Breast epithelium (tissue), 4 donors: ENCODE results near the gene RAB7A. TPM values are rescaled to one million over a fixed set of nuclear protein-coding genes. Genes with fewer than 3 reads are reported as not detected.

Experiments
- DNase-seq, 2 donors: peaks; one replicate each; pipeline ENCODE4 v3.0.0-alpha.2; 2019; ENCODE audit warnings: low spot score in 2 of 2
- H3K27ac ChIP-seq, 2 donors: fragments of 200-600 bp; sonication (generic) in 1 of 2; one replicate each; pipeline ENCODE4 v1.5.1; 2016 to 2019; ENCODE audit warnings: mild to moderate bottlenecking in 1 of 2
- H3K27me3 ChIP-seq, 2 donors: fragments of 200-600 bp; sonication (generic) in 1 of 2; one replicate each; pipeline versions ENCODE4 v1.5.1 to v1.6.0; 2017 to 2019; ENCODE audit warnings: control low read depth in 1 of 2, mild to moderate bottlenecking in 1 of 2
- H3K36me3 ChIP-seq: fragments of 200-600 bp; one replicate; pipeline ENCODE4 v1.5.1; 2019
- H3K4me1 ChIP-seq, 2 donors: fragments of 200-600 bp; sonication (generic); one replicate each; pipeline ENCODE4 v1.5.1; 2016 to 2019; ENCODE audit warnings: control low read depth in 1 of 2
- H3K4me3 ChIP-seq, 3 donors: fragments of 200-600 bp; sonication (generic); 1 replicate in 2 of 3; 2 replicates in 1 of 3; pipeline ENCODE4 v1.5.1; 2016 to 2019; ENCODE audit warnings: mild to moderate bottlenecking in 3 of 3, moderate library complexity in 2 of 3
- H3K9me3 ChIP-seq, 2 donors: fragments of 200-600 bp; sonication (generic) in 1 of 2; one replicate each; pipeline ENCODE4 v1.5.1; 2016 to 2019; ENCODE audit warnings: control low read depth in 1 of 2
- POLR2A ChIP-seq: fragments of 450-650 bp; IDR thresholded peaks from one replicate; pipeline ENCODE4 v1.6.1; 2016; ENCODE audit warnings: antibody characterized with exemption, mild to moderate bottlenecking, moderate library complexity
- POLR2AphosphoS5 ChIP-seq, 3 donors: sonication (generic); formaldehyde crosslinking; IDR thresholded peaks; one replicate each; pipeline ENCODE4 v1.6.1; 2017; ENCODE audit warnings: antibody characterized with exemption in 3 of 3
- intact Hi-C: fragments of 100-400 bp; cut with DNase I; formaldehyde crosslinking; loops from one replicate; pipeline ENCODE4 v1.15.1; 2023; ENCODE audit warnings: low total_unique reads
- total RNA-seq, 3 donors: library from RNA; depleted of rRNA; stranded (reverse); fragments of >200 nt; gene quantifications; one replicate each; pipeline ENCODE4 v1.1.0, GENCODE V29; 2016
- TF ChIP-seq, protein P1 (sequence below), 3 donors: fragments of 450-650 bp; IDR thresholded peaks; one replicate each; pipeline ENCODE4 v1.5.1; 2016 to 2017; ENCODE audit warnings: antibody characterized with exemption in 3 of 3, mild to moderate bottlenecking in 3 of 3, moderate library complexity in 3 of 3

The RAB7A gene
- total RNA-seq, 3 donors from 2014 or later = 105 to 114 (median 110) TPM

DNA sequence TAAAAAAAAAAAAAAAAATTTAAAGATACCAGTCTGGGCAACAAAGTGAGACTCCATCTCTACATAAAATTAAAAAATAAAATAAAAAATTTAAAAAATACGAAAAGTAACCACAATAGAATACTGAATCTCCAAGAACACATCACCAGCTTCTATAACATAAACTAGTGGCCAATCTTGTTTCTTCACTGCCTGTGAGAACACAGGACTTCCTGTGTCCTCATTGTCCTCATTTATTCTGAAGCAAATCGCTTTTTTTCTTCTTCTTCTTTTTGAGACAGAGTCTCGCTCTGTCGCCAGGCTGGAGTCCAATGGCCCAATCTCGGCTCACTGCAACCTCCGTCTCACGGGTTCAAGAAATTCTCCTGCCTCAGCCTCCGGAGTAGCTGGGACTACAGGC lies 28.6 kb upstream of the RAB7A start:
- Histone ChIP-seq H3K4me3 (no peak overlapping the region), H3K9me3 (no peaks in the 10 kb centered on the region), H3K36me3 (no peaks in the 10 kb centered on the region), H3K27me3 (no peaks in the 10 kb centered on the region), H3K27ac (no peak overlapping the region), H3K4me1 (no peaks in the 10 kb centered on the region)
- TF ChIP-seq, protein P1, sequence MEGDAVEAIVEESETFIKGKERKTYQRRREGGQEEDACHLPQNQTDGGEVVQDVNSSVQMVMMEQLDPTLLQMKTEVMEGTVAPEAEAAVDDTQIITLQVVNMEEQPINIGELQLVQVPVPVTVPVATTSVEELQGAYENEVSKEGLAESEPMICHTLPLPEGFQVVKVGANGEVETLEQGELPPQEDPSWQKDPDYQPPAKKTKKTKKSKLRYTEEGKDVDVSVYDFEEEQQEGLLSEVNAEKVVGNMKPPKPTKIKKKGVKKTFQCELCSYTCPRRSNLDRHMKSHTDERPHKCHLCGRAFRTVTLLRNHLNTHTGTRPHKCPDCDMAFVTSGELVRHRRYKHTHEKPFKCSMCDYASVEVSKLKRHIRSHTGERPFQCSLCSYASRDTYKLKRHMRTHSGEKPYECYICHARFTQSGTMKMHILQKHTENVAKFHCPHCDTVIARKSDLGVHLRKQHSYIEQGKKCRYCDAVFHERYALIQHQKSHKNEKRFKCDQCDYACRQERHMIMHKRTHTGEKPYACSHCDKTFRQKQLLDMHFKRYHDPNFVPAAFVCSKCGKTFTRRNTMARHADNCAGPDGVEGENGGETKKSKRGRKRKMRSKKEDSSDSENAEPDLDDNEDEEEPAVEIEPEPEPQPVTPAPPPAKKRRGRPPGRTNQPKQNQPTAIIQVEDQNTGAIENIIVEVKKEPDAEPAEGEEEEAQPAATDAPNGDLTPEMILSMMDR (IDR thresholded peaks at IDR 0.05) = no peak
- TF ChIP-seq POLR2AphosphoS5 (IDR thresholded peaks at IDR 0.05) (no peak), POLR2A (no peak)
- no peak for DNase-seq
- intact Hi-C loops = no loop called here

DNA sequence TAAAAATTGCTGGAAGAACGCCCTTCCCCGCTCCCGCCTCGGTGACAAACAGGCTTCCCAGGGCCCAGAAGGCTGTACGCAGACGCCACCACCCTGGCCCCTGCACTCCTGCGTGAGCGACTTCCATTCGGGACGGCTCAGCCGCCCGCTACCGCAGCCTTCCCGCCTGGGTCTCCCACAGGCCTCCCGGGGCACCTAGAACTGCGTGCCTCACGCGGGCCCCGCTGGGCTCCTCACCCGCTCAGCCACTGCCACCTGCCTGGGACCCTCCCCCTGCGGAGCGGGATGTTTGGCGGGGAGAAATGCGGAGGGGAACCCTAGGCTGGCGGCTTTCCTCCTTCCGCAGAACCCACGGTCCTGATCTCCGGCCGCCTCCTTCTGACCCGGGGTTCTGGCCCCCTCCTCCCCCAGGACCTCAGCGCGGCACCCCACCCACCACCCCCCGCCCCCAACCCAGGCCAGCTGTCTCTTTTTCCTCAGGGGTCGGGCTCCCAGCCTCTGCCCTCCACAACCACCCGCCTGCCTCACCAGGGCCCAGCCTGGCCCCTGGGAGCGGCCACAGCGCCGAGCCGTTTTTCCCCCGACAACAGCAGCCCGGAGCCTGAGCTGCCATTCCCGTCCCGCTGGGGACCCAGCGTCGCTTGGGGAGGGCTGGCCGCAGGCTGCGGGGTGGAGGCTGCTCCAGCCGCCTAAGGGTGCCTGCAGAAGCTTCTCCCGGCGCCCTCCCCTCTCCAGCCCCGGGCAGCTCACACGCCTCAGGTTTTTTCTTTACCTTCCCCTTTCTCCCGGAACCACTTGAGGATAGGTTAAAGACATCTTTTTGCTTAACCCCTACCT lies 27.6 kb upstream of the RAB7A start:
- peak in 1 of 2 donors; percentile 61 for DNase-seq
- intact Hi-C loops = no loop called here
- Histone ChIP-seq H3K27me3 (no peaks in the 10 kb centered on the region), H3K9me3 (no peaks in the 10 kb centered on the region), H3K4me3 (peak overlapping the region; percentile 51 to 83 (median 75)), H3K36me3 (no peaks in the 10 kb centered on the region), H3K4me1 (no peaks in the 10 kb centered on the region), H3K27ac (peak overlapping the region; percentile 87 to 95)
- TF ChIP-seq POLR2A = peak; percentile 20
- TF ChIP-seq, protein P1 (IDR thresholded peaks at IDR 0.05) = no peak
- peak in 1 of 3 donors; percentile 34 for TF ChIP-seq POLR2AphosphoS5 (IDR thresholded peaks at IDR 0.05)

DNA sequence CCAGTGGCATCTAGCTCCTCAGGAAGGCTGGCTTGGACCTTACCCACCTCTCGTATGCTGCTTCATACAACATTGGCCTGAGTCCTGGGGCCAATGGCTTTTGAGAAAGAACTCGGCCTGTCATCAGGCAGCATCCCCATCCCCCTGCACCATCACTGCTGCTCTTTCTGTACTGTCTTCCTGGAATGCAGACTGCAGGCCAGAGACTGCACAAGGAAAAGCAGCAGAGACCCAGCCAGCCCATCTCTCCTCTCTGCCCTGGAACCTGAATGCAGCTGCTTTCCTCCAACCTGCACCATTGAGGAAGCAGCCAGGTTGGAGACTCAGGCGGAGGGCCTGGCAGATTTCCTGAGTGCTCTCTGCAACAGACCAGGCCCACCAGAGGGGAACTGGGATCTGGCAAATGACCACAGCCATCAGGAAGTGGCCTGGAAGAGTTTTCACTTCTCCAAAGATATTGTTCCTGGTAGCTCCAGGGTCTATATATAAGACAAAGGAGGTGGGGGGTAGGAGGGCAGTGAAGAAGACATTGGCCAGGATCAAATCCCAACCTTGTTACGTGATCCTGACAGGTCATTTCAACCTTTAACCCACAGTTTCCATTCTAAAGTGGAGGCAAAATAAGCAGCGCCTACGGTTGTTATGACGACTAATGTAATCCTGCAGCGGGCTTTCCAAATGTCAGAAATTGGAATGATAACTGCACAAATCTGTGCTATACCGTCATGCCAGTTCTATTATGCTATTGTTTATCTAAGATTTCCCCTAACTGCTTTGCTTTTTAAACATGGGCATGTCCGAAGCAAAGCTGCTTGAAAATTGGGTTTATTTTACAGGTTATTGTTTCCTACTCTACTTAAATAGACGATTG lies 24.4 kb upstream of the RAB7A start:
- intact Hi-C loops = no loop called here
- H3K27ac ChIP-seq = no peak overlapping the region
- no peak for DNase-seq

DNA sequence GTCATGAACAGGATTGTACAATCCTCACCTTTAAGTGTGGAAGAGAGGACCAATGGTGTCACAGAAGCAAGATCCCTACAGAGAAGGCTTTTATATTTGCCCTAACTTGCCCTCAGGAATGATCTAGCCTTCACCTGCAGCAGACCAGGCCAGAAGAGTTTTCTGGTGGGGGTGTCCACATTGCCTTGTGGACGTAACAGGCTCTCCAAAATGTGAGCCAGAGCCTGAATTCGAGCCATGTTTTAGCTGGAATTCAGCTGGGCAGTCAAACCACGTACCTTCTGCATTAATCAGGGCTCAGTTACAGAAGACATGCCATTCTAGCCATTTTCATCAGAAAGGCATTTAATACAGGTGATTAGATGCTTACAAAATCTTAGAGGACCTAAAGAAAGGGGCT lies 23.6 kb upstream of the RAB7A start:
- H3K36me3 ChIP-seq = no peaks in the 10 kb centered on the region
- H3K4me3 ChIP-seq = no peak overlapping the region
- TF ChIP-seq POLR2A (no peak), POLR2AphosphoS5 (IDR thresholded peaks at IDR 0.05) (no peak)
- TF ChIP-seq, protein P1 (IDR thresholded peaks at IDR 0.05) = no peak
- DNase-seq = no peak
- intact Hi-C loops = no loop called here
- H3K27me3 ChIP-seq = no peaks in the 10 kb centered on the region
- no peaks in the 10 kb centered on the region for H3K9me3 ChIP-seq
- H3K27ac ChIP-seq = no peak overlapping the region
- no peaks in the 10 kb centered on the region for H3K4me1 ChIP-seq

More for the DNA sequence above, 24.4 kb upstream of the RAB7A start:
- Histone ChIP-seq H3K27me3 (no peaks in the 10 kb centered on the region), H3K4me3 (no peak overlapping the region), H3K4me1 (no peaks in the 10 kb centered on the region), H3K36me3 (no peaks in the 10 kb centered on the region), H3K9me3 (no peaks in the 10 kb centered on the region)
- TF ChIP-seq, protein P1 (IDR thresholded peaks at IDR 0.05) = no peak
- TF ChIP-seq POLR2A (no peak), POLR2AphosphoS5 (IDR thresholded peaks at IDR 0.05) (no peak)

DNA sequence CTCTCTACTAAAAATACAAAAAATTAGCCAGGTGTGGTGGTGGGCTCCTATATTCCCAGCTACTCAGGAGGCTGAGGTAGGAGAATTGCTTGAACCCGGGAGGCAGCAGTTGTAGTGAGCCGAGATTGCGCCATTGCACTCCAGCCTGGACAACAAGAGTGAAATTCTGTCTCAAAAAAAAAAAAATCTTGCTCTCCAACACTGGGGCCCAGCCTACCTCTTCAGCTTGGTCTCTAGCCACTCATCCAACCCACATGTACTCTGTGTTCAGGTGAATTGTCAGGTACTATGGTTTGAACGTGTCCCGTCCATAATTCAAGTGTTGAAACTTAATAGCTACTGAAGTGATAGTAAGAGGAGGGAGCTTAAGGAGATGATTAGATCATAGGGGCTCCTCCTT lies 22.4 kb upstream of the RAB7A start:
- no peak for DNase-seq
- Histone ChIP-seq H3K27ac (no peak overlapping the region), H3K4me1 (no peaks in the 10 kb centered on the region), H3K36me3 (no peaks in the 10 kb centered on the region), H3K27me3 (no peaks in the 10 kb centered on the region), H3K9me3 (no peaks in the 10 kb centered on the region), H3K4me3 (no peak overlapping the region)
- intact Hi-C loops = no loop called here
- TF ChIP-seq, protein P1 (IDR thresholded peaks at IDR 0.05) = no peak
- no peak for TF ChIP-seq POLR2A
